DMS 273 (cell line): ENCODE measurements around the gene BRF1.
A peak's percentile ranks its signal among the peaks of the same experiment; 100 is the strongest.
"Not testable (repeated sequence)": the region's sequence is repeated elsewhere in the genome, so short reads cannot be mapped to it uniquely, and the experiment has no call there.

Source experiments
- DNase-seq: peaks from one replicate; lab custom pipeline; 2025; ENCODE audit not compliant: unreplicated experiment; lab: John Stamatoyannopoulos, UW

BRF1 gene

GRCh38 chr14:105300542-105301102, at the start of gene BRF1:
Gene BRF1, minus strand, starts transcription at chr14:105301001. Its CDS starts 372 bp downstream, at chr14:105300629.
- DNase-seq = peak; percentile 97

- DNase-seq = no peak
Observed at GRCh38 chr14:105349992-105350391, 49.2 kb upstream of the BRF1 start.

- no peak for DNase-seq
Observed at GRCh38 chr14:105348945-105349699, 48.3 kb upstream of the BRF1 start.

- no peak for DNase-seq
Observed at GRCh38 chr14:105348169-105348944, 47.6 kb upstream of the BRF1 start.

- DNase-seq = no peak
Observed at GRCh38 chr14:105347587-105347968, 46.8 kb upstream of the BRF1 start.

- no peak for DNase-seq
Observed at GRCh38 chr14:105346876-105347586, 46.2 kb upstream of the BRF1 start.

- no peak for DNase-seq
Observed at GRCh38 chr14:105346200-105346533, 45.4 kb upstream of the BRF1 start.

GRCh38 chr14:105343194-105343593, 42.4 kb upstream of the BRF1 start:
- DNase-seq = peak; percentile 96

- peak; percentile 28 for DNase-seq
Observed at GRCh38 chr14:105340821-105341733, 40.3 kb upstream of the BRF1 start.

GRCh38 chr14:105337966-105338741, 37.4 kb upstream of the BRF1 start:
- peak; percentile 30 for DNase-seq

- no peak for DNase-seq
Observed at GRCh38 chr14:105337433-105337832, 36.6 kb upstream of the BRF1 start.

GRCh38 chr14:105336477-105337287, 35.9 kb upstream of the BRF1 start:
- DNase-seq = no peak

- no peak for DNase-seq
Observed at GRCh38 chr14:105335735-105336476, 35.1 kb upstream of the BRF1 start.

- DNase-seq = not testable (repeated sequence)
Observed at GRCh38 chr14:105335231-105335542, 34.4 kb upstream of the BRF1 start.

GRCh38 chr14:105334383-105335230, 33.8 kb upstream of the BRF1 start:
- DNase-seq = no peak

- no peak for DNase-seq
Observed at GRCh38 chr14:105333613-105334364, 33.0 kb upstream of the BRF1 start.

GRCh38 chr14:105333020-105333490, 32.3 kb upstream of the BRF1 start:
- no peak for DNase-seq
